Body of pancreas (tissue), 4 donors: ENCODE measurements around the gene ACOX3.

Source experiments
- POLR2A ChIP-seq, 3 donors: fragments of 450-650 bp; IDR thresholded peaks; one replicate each; pipeline ENCODE4 v1.6.1; 2016; ENCODE audit warnings: antibody characterized with exemption in 3 of 3, mild to moderate bottlenecking in 2 of 3
- TF ChIP-seq, protein P1 (sequence below), 7 experiments: fragments of 450-650 bp in 4 of 7; fragments of 200-600 bp in 3 of 7; sonication (generic) in 3 of 7; IDR thresholded peaks; one replicate each; pipeline ENCODE4 v1.5.1; 2016 to 2019; ENCODE audit warnings: antibody characterized with exemption in 7 of 7

DNA sequence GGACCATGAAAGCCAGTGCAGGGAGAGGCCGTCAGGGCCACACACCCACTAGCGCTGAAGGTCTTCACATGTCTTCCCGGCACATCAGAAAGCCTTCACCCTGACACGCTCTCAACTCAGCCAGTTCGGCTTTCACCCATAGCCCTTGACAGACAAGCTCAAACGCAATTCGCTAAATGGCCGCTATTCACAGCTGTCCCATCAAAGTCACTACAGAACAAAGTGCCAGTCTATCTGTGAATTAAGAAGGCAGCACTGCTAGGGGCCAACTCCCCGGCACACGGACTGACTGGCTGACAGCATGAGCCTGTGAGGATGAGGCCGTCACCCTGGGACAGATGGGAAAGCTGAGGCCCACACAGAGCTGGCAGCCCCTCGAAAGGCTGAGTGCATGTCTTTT lies 45.7 kb downstream of the ACOX3 start:
- TF ChIP-seq, protein P1, sequence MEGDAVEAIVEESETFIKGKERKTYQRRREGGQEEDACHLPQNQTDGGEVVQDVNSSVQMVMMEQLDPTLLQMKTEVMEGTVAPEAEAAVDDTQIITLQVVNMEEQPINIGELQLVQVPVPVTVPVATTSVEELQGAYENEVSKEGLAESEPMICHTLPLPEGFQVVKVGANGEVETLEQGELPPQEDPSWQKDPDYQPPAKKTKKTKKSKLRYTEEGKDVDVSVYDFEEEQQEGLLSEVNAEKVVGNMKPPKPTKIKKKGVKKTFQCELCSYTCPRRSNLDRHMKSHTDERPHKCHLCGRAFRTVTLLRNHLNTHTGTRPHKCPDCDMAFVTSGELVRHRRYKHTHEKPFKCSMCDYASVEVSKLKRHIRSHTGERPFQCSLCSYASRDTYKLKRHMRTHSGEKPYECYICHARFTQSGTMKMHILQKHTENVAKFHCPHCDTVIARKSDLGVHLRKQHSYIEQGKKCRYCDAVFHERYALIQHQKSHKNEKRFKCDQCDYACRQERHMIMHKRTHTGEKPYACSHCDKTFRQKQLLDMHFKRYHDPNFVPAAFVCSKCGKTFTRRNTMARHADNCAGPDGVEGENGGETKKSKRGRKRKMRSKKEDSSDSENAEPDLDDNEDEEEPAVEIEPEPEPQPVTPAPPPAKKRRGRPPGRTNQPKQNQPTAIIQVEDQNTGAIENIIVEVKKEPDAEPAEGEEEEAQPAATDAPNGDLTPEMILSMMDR (IDR thresholded peaks at IDR 0.05): no peak
- no peak for TF ChIP-seq POLR2A (IDR thresholded peaks at IDR 0.05)
